ENCODE data around the gene KAT6B. TPM values are rescaled to one million over a fixed set of nuclear protein-coding genes. Genes with fewer than 3 reads are reported as not detected.
"Not testable (repeated sequence)": the region's sequence is repeated elsewhere in the genome, so short reads cannot be mapped to it uniquely, and the experiment has no call there.

KAT6B gene
- total and polyA plus RNA-seq, 4 donors, result 5.0 to 161 (median 21.0) TPM

DNA sequence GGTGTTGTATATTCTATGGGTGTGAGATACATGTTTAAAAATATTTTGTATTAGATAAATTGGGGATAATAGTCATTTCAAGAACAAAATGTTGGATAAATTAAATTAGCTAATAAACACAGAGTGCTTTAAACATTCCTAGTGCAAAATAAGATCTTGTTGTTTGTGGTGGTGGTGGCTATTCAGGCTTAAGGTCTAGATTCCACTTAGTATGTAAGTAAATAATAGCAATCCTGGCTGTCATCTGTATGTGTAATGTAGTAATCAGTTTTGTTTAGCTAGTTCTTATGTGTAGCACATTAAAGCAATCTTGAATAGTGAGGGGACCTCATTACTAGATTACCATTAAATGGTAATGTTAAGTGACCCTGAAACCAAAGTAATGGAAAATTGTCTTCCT, 48.7 kb downstream of the KAT6B start:
- no peaks in the 10 kb centered on the region for H3K36me3 ChIP-seq (ENCODE audit: control insufficient read depth in 4 of 4, insufficient read depth in 4 of 4, low read length in 4 of 4)
- TF ChIP-seq, protein P1, sequence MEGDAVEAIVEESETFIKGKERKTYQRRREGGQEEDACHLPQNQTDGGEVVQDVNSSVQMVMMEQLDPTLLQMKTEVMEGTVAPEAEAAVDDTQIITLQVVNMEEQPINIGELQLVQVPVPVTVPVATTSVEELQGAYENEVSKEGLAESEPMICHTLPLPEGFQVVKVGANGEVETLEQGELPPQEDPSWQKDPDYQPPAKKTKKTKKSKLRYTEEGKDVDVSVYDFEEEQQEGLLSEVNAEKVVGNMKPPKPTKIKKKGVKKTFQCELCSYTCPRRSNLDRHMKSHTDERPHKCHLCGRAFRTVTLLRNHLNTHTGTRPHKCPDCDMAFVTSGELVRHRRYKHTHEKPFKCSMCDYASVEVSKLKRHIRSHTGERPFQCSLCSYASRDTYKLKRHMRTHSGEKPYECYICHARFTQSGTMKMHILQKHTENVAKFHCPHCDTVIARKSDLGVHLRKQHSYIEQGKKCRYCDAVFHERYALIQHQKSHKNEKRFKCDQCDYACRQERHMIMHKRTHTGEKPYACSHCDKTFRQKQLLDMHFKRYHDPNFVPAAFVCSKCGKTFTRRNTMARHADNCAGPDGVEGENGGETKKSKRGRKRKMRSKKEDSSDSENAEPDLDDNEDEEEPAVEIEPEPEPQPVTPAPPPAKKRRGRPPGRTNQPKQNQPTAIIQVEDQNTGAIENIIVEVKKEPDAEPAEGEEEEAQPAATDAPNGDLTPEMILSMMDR (IDR thresholded peaks at IDR 0.05; ENCODE audit: control extremely low read depth, extremely low read depth), result no peak
- H3K9me3 ChIP-seq (ENCODE audit: control insufficient read depth in 4 of 4, insufficient read depth in 3 of 4, low read length in 3 of 4), result no peaks in the 10 kb centered on the region
- H3K9ac ChIP-seq (ENCODE audit: insufficient read depth in 1 of 2, low read length in 2 of 2), result no peak overlapping the region
- no peak overlapping the region for H3K27ac ChIP-seq (ENCODE audit: low read depth in 1 of 2, low read length in 1 of 2)
- H3K4me1 ChIP-seq (ENCODE audit: control insufficient read depth in 5 of 5, insufficient read depth in 5 of 5, low read length in 5 of 5), result peaks cover 4 to 29% (median 14%) of the 10 kb centered on the region in 5 donors
- ATAC-seq (ENCODE audit: insufficient read depth, low FRiP score), result no peak
- H3K27me3 ChIP-seq (ENCODE audit: control insufficient read depth in 3 of 3, insufficient read depth in 3 of 3, low read length in 2 of 3), result no peaks in the 10 kb centered on the region
- H3K4me3 ChIP-seq, result no peak overlapping the region
- DNase-seq, result no peak

DNA sequence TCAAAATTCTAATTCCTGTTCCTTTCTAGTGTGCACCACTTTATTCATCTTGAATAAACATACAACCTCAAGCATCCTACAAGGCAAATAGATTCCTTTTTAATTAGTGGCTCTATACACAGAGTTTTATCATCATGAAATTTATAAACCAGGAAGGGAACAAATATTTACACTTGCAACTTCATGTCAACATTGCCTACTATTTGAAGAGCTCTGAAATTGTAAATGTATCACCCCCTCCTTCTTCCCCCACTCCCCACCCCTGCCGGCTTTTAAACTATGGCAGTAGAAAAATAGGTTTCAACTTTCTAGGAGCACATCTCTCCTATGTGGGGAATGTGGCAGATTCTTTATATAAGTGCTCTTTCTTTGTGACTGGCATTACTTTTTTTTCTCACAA, 49.6 kb downstream of the KAT6B start:
- TF ChIP-seq, protein P1 (IDR thresholded peaks at IDR 0.05; ENCODE audit: control extremely low read depth, extremely low read depth), result no peak
- Histone ChIP-seq H3K36me3 (ENCODE audit: control insufficient read depth in 4 of 4, insufficient read depth in 4 of 4, low read length in 4 of 4) (no peaks in the 10 kb centered on the region), H3K4me3 (no peak overlapping the region), H3K27ac (ENCODE audit: low read depth in 1 of 2, low read length in 1 of 2) (no peak overlapping the region), H3K27me3 (ENCODE audit: control insufficient read depth in 3 of 3, insufficient read depth in 3 of 3, low read length in 2 of 3) (no peaks in the 10 kb centered on the region), H3K9ac (ENCODE audit: insufficient read depth in 1 of 2, low read length in 2 of 2) (no peak overlapping the region), H3K4me1 (ENCODE audit: control insufficient read depth in 5 of 5, insufficient read depth in 5 of 5, low read length in 5 of 5) (peaks cover 4 to 29% (median 14%) of the 10 kb centered on the region in 5 donors), H3K9me3 (ENCODE audit: control insufficient read depth in 4 of 4, insufficient read depth in 3 of 4, low read length in 3 of 4) (no peaks in the 10 kb centered on the region)
- peak in 1 of 3 donors; percentile 32 for DNase-seq
- 43 to 60% methylated on average over 1 of the region's 1 CpG for WGBS, 2 donors
- ATAC-seq (ENCODE audit: insufficient read depth, low FRiP score), result no peak

DNA sequence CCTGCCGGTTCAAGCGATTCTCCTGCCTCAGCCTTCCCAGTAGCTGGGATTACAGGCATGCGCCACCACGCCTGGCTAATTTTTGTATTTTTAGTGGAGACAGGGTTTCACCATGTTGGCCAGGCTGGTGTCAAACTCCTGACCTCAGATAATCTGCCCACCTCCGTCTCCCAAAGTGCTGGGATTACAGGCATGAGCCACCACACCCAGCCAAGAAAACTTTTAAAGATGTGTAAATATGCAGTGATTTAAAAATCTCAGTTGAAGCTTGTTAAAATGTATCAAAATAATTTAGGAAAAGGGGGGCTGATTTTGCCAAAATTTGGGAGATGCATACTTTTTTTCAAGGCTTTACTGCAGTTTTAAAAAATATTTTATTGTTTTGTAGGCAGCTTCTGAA, 50.7 kb downstream of the KAT6B start:
- not testable (repeated sequence) for H3K27ac ChIP-seq (ENCODE audit: low read depth in 1 of 2, low read length in 1 of 2); H3K4me3 ChIP-seq; DNase-seq; H3K36me3 ChIP-seq (ENCODE audit: control insufficient read depth in 4 of 4, insufficient read depth in 4 of 4, low read length in 4 of 4); H3K9me3 ChIP-seq (ENCODE audit: control insufficient read depth in 4 of 4, insufficient read depth in 3 of 4, low read length in 3 of 4); H3K9ac ChIP-seq (ENCODE audit: insufficient read depth in 1 of 2, low read length in 2 of 2); ATAC-seq (ENCODE audit: insufficient read depth, low FRiP score); H3K27me3 ChIP-seq (ENCODE audit: control insufficient read depth in 3 of 3, insufficient read depth in 3 of 3, low read length in 2 of 3)
- WGBS, 2 donors, result 93 to 94% methylated on average over 5 of the region's 5 CpGs
- peaks cover 4 to 33% (median 14%) of the 10 kb centered on the region in 5 donors for H3K4me1 ChIP-seq (ENCODE audit: control insufficient read depth in 5 of 5, insufficient read depth in 5 of 5, low read length in 5 of 5)

DNA sequence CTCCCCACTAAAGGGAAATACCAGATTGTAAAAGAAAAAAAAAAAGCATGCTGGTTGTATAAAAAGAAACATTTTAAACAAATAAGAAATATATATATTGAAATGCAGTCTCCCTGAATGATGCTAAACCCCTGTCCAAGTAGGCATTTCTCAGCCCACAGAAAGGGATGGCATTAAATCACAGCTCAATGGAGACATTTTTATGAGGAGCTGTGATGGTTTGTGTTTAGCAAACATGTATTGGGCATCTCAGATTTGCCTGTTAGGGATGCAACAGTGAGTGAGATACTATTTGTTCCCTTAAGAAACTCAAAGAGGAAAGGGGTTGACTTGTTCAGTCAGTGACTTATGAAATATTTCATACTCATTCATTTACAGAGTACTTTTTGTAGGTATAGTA, 51.5 kb downstream of the KAT6B start:
- Histone ChIP-seq H3K4me3 (no peak overlapping the region), H3K4me1 (ENCODE audit: control insufficient read depth in 5 of 5, insufficient read depth in 5 of 5, low read length in 5 of 5) (peaks cover 4 to 38% (median 14%) of the 10 kb centered on the region in 5 donors), H3K36me3 (ENCODE audit: control insufficient read depth in 4 of 4, insufficient read depth in 4 of 4, low read length in 4 of 4) (no peaks in the 10 kb centered on the region), H3K27ac (ENCODE audit: low read depth in 1 of 2, low read length in 1 of 2) (no peak overlapping the region), H3K9ac (ENCODE audit: insufficient read depth in 1 of 2, low read length in 2 of 2) (no peak overlapping the region), H3K9me3 (ENCODE audit: control insufficient read depth in 4 of 4, insufficient read depth in 3 of 4, low read length in 3 of 4) (no peaks in the 10 kb centered on the region), H3K27me3 (ENCODE audit: control insufficient read depth in 3 of 3, insufficient read depth in 3 of 3, low read length in 2 of 3) (no peaks in the 10 kb centered on the region)
- DNase-seq (no peak), ATAC-seq (ENCODE audit: insufficient read depth, low FRiP score) (no peak)
- TF ChIP-seq, protein P1 (IDR thresholded peaks at IDR 0.05; ENCODE audit: control extremely low read depth, extremely low read depth), result no peak

Data from lung (tissue), 12 donors.